ACHN (cell line): ENCODE measurements around the gene TMEM161B.
"Not testable (repeated sequence)": the region's sequence is repeated elsewhere in the genome, so short reads cannot be mapped to it uniquely, and the experiment has no call there.

ENCODE experiments used
- DNase-seq: peaks from one replicate; pipeline ENCODE4 v3.0.0-alpha.2; 2015
- in situ Hi-C: cut with HindIII; loops from 2 replicates; pipeline ENCODE4 v1.10.0; 2017; ENCODE audit warnings: low sequenced_read_pairs, low pct_ligation_motif_present, low pct_unique_long_range_greater_than_20kb

Gene TMEM161B

GRCh38 chr5:88195636-88196035, 73.0 kb downstream of the TMEM161B start:
- in situ Hi-C loops: no loop called here
- DNase-seq: no peak

- no peak for DNase-seq
- in situ Hi-C loops: no loop called here
Observed at GRCh38 chr5:88193896-88194295, 74.7 kb downstream of the TMEM161B start.

- DNase-seq: no peak
- in situ Hi-C loops: no loop called here
Observed at GRCh38 chr5:88190106-88190834, 78.4 kb downstream of the TMEM161B start.

GRCh38 chr5:88189484-88189883, 79.2 kb downstream of the TMEM161B start:
- DNase-seq, in situ Hi-C loops: not testable (repeated sequence)

- DNase-seq: no peak
- in situ Hi-C loops: no loop called here
Observed at GRCh38 chr5:88188458-88189132, 80.0 kb downstream of the TMEM161B start.

GRCh38 chr5:88183255-88183654, 85.4 kb downstream of the TMEM161B start:
- in situ Hi-C loops: no loop called here
- DNase-seq: no peak

GRCh38 chr5:88177486-88177885, 91.2 kb downstream of the TMEM161B start:
- in situ Hi-C loops, DNase-seq: not testable (repeated sequence)

- no peak for DNase-seq
- in situ Hi-C loops: no loop called here
Observed at GRCh38 chr5:88172847-88173758, 95.5 kb downstream of the TMEM161B start.

GRCh38 chr5:88159591-88159990, 109.1 kb downstream of the TMEM161B start:
- no peak for DNase-seq
- in situ Hi-C loops: no loop called here

- no peak for DNase-seq
- in situ Hi-C loops: no loop called here
Observed at GRCh38 chr5:88158056-88158455, 110.6 kb downstream of the TMEM161B start.

GRCh38 chr5:88154891-88155290, 113.8 kb downstream of the TMEM161B start:
- in situ Hi-C loops: no loop called here

GRCh38 chr5:88150747-88151146, 117.9 kb downstream of the TMEM161B start:
- DNase-seq: no peak
- in situ Hi-C loops: no loop called here

More at GRCh38 chr5:88154891-88155290, 113.8 kb downstream of the TMEM161B start:
- DNase-seq: no peak

- in situ Hi-C loops: no loop called here
- no peak for DNase-seq
Observed at GRCh38 chr5:88145611-88146467, 122.8 kb downstream of the TMEM161B start.

- no peak for DNase-seq
- in situ Hi-C loops: no loop called here
Observed at GRCh38 chr5:88145221-88145610, 123.4 kb downstream of the TMEM161B start.
